SU-DHL-6 (cell line): ENCODE results near the gene DIAPH1.

Experiments used
- H2AFZ ChIP-seq: fragments of 200-600 bp; sonication (generic); 2 replicates; pipeline ENCODE4 v1.6.1; 2014; ENCODE audit warnings: low read depth, mild to moderate bottlenecking, moderate library complexity, mixed read lengths, antibody characterized with exemption, low read length; ENCODE audit not compliant: severe bottlenecking
- H3F3A ChIP-seq: fragments of 200-600 bp; shearing (Covaris generic); 2 replicates; pipeline ENCODE4 v1.6.0; 2016; ENCODE audit warnings: antibody characterized with exemption, mild to moderate bottlenecking; ENCODE audit not compliant: insufficient read depth
- H3K27ac ChIP-seq: fragments of 200-600 bp; sonication (generic); 2 replicates; pipeline ENCODE4 v1.5.1; 2016; ENCODE audit warnings: low read depth, mild to moderate bottlenecking, low read length, moderate library complexity, mixed read lengths
- H3K27me3 ChIP-seq: fragments of 200-600 bp; sonication (generic), shearing (Covaris generic); 2 replicates; pipeline ENCODE4 v1.6.0; 2014; ENCODE audit warnings: mild to moderate bottlenecking, low read length
- H3K36me3 ChIP-seq: fragments of 200-600 bp; sonication (generic); 2 replicates; pipeline ENCODE4 v1.6.1; 2014; ENCODE audit warnings: mild to moderate bottlenecking, low read length, mixed read lengths
- H3K4me2 ChIP-seq: fragments of 300-600, 200-600 bp; shearing (Covaris generic), sonication (generic); 2 replicates; pipeline ENCODE4 v1.6.0; 2014; ENCODE audit warnings: low read length, low read depth, mild to moderate bottlenecking; ENCODE audit not compliant: poor library complexity, severe bottlenecking
- H3K4me3 ChIP-seq: fragments of 200-600 bp; sonication (generic); 2 replicates; pipeline ENCODE4 v1.5.1; 2014; ENCODE audit warnings: antibody characterized with exemption, low read length, mild to moderate bottlenecking, mixed read lengths; ENCODE audit not compliant: insufficient read depth, poor library complexity, severe bottlenecking
- H3K79me2 ChIP-seq: fragments of 200-600 bp; sonication (generic); 2 replicates; pipeline ENCODE4 v1.6.1; 2014; ENCODE audit warnings: mild to moderate bottlenecking, low read length, moderate library complexity; ENCODE audit not compliant: insufficient read depth
- H3K9ac ChIP-seq: fragments of 200-600 bp; sonication (generic); 2 replicates; pipeline ENCODE4 v1.7.0; 2014; ENCODE audit warnings: mild to moderate bottlenecking, low read length
- H3K9me2 ChIP-seq: fragments of 200-600 bp; sonication (generic); replicated peaks from 2 replicates; pipeline ENCODE4 v1.6.1; 2014; ENCODE audit warnings: low read length; ENCODE audit not compliant: insufficient read depth
- H3K9me3 ChIP-seq: fragments of 200-600 bp; sonication (generic); 2 replicates; pipeline ENCODE4 v1.6.1; 2014; ENCODE audit warnings: low read length, mixed read lengths; ENCODE audit not compliant: insufficient read depth
- H4K20me1 ChIP-seq: fragments of 200-600 bp; sonication (generic); 2 replicates; pipeline ENCODE4 v1.6.1; 2014; ENCODE audit warnings: low read depth, mild to moderate bottlenecking, antibody characterized with exemption, low read length, moderate library complexity, mixed read lengths
- CTCF ChIP-seq: fragments of 200-600 bp; sonication (generic); IDR thresholded peaks from one replicate; pipeline ENCODE4 v1.5.1; 2017; ENCODE audit warnings: antibody characterized with exemption, mild to moderate bottlenecking, low read length, moderate library complexity; ENCODE audit not compliant: insufficient read depth, poor library complexity, severe bottlenecking
- EZH2phosphoT487 ChIP-seq: fragments of 200-600 bp; sonication (generic), shearing (Covaris generic); conservative IDR thresholded peaks from 2 replicates; pipeline ENCODE4 v1.6.1; 2018; ENCODE audit warnings: mild to moderate bottlenecking, antibody characterized with exemption, low read length, moderate library complexity, mixed read lengths

Gene DIAPH1

DNA sequence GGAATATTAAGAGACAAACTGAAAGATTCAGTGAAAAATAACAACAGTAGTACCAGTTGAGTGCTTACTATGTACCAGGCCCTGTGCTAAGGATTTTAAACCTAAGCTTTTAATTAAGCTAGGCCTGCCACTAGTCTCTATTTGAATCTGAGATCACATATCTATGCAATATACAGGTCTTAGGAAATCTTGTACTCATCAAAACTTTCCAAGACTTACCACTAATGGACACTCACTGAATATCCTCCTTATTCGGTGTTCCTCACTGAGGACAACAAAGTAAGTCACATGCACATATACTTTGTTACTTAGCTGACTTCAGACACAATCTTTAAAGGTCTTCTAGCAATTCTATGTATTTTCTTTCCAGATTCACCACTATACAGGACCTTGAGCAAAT, 32.6 kb downstream of the DIAPH1 start:
- H3K4me3 ChIP-seq, result no peak overlapping the region
- no peak for TF ChIP-seq CTCF
- TF ChIP-seq EZH2phosphoT487, result no peak
- no peaks in the 10 kb centered on the region for H3K9me3 ChIP-seq
- H3F3A ChIP-seq, result no peaks in the 10 kb centered on the region
- H3K4me2 ChIP-seq, result no peak overlapping the region
- no peaks in the 10 kb centered on the region for H3K27me3 ChIP-seq
- peaks cover 36% of the 10 kb centered on the region for H3K79me2 ChIP-seq
- peaks cover 22% of the 10 kb centered on the region for H3K36me3 ChIP-seq
- no peak overlapping the region for H3K9ac ChIP-seq
- H3K27ac ChIP-seq, result no peak overlapping the region
- H4K20me1 ChIP-seq, result no peaks in the 10 kb centered on the region
- H3K9me2 ChIP-seq, result no peaks in the 10 kb centered on the region
- no peak overlapping the region for H2AFZ ChIP-seq

- Histone ChIP-seq H3K9me2 (no peaks in the 10 kb centered on the region), H2AFZ (no peak overlapping the region), H3K27ac (no peak overlapping the region), H3K27me3 (no peaks in the 10 kb centered on the region), H3K4me2 (no peak overlapping the region), H3K9me3 (no peaks in the 10 kb centered on the region), H3K36me3 (peaks cover 28% of the 10 kb centered on the region), H3K4me3 (no peak overlapping the region), H3K9ac (no peak overlapping the region), H3K79me2 (peaks cover 30% of the 10 kb centered on the region), H4K20me1 (no peaks in the 10 kb centered on the region), H3F3A (no peaks in the 10 kb centered on the region)
- TF ChIP-seq EZH2phosphoT487 (no peak), CTCF (no peak)
Measured at GRCh38 chr5:141585594-141585993, 33.2 kb downstream of the DIAPH1 start.

DNA sequence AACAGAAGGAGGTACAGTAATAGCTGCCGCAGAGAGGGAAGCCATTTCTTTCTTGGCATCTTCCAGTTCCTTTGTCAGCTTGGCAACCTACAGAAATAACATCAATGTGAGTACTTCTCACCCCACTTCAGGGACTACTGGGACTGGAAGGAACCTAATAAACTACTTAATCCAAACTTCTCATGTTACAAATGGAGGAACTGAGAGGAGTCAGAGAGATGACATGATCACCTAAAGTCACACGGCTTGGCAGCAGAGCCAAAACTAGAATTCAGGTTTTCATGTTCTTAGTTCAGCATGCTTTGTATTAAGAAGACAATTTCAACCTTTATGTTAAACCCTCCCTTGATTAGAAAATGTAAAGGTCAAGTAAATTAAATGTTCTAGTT, 44.7 kb downstream of the DIAPH1 start:
- no peaks in the 10 kb centered on the region for H4K20me1 ChIP-seq
- H3K9ac ChIP-seq, result no peak overlapping the region
- H2AFZ ChIP-seq, result no peak overlapping the region
- H3K4me2 ChIP-seq, result no peak overlapping the region
- TF ChIP-seq EZH2phosphoT487 (no peak), CTCF (no peak)
- H3K4me3 ChIP-seq, result no peak overlapping the region
- no peaks in the 10 kb centered on the region for H3K79me2 ChIP-seq
- H3K9me3 ChIP-seq, result no peaks in the 10 kb centered on the region
- peaks cover 6% of the 10 kb centered on the region; the same call in 1 of the 2 replicates for H3F3A ChIP-seq
- no peak overlapping the region for H3K27ac ChIP-seq
- no peaks in the 10 kb centered on the region for H3K9me2 ChIP-seq
- H3K36me3 ChIP-seq, result peaks cover 64% of the 10 kb centered on the region
- no peaks in the 10 kb centered on the region for H3K27me3 ChIP-seq
